Loucy (cell line): ENCODE data around the gene RNF4.

Experiments
- H2AFZ ChIP-seq: fragments of 200-600 bp; sonication (generic); 2 replicates; pipeline ENCODE4 v1.6.0; 2016; ENCODE audit warnings: antibody characterized with exemption, mild to moderate bottlenecking, low read length, moderate library complexity
- H3F3A ChIP-seq: fragments of 200-600 bp; 2 replicates; pipeline ENCODE4 v1.6.0; 2016; ENCODE audit warnings: antibody characterized with exemption, low read depth, mild to moderate bottlenecking
- H3K27me3 ChIP-seq: fragments of 200-600 bp; sonication (generic); 2 replicates; pipeline ENCODE4 v1.6.1; 2014; ENCODE audit warnings: low read length, mild to moderate bottlenecking; ENCODE audit not compliant: insufficient read depth, poor library complexity, severe bottlenecking
- H3K36me3 ChIP-seq: fragments of 200-600 bp; sonication (generic); 2 replicates; pipeline ENCODE4 v1.6.1; 2016; ENCODE audit warnings: low read length; ENCODE audit not compliant: insufficient read depth
- H3K4me1 ChIP-seq: fragments of 200-600 bp; sonication (generic); 2 replicates; pipeline ENCODE4 v1.5.1; 2014; ENCODE audit warnings: low read length, mild to moderate bottlenecking; ENCODE audit not compliant: insufficient read depth, poor library complexity, severe bottlenecking
- H3K4me2 ChIP-seq: fragments of 200-600 bp; sonication (generic); 2 replicates; pipeline ENCODE4 v1.6.0; 2014; ENCODE audit warnings: antibody characterized with exemption, low read length, low read depth, mild to moderate bottlenecking; ENCODE audit not compliant: poor library complexity, severe bottlenecking
- H3K4me3 ChIP-seq: fragments of 200-600 bp; sonication (generic); 2 replicates; pipeline ENCODE4 v1.5.1; 2014; ENCODE audit warnings: low read length, mild to moderate bottlenecking, mixed read lengths; ENCODE audit not compliant: poor library complexity, severe bottlenecking
- H3K79me2 ChIP-seq: fragments of 200-600 bp; sonication (generic); 2 replicates; pipeline ENCODE4 v1.6.1; 2014; ENCODE audit warnings: low read length; ENCODE audit not compliant: insufficient read depth
- H3K9ac ChIP-seq: fragments of 200-600 bp; sonication (generic); 2 replicates; pipeline ENCODE4 v1.6.0; 2014; ENCODE audit warnings: mild to moderate bottlenecking, low read depth, low read length, moderate library complexity; ENCODE audit not compliant: poor library complexity, severe bottlenecking
- H3K9me2 ChIP-seq: fragments of 200-600 bp; sonication (generic); replicated peaks from 2 replicates; pipeline ENCODE4 v1.6.1; 2016; ENCODE audit warnings: low read depth, low read length, mixed read lengths
- H3K9me3 ChIP-seq: fragments of 200-600 bp; sonication (generic); 2 replicates; pipeline ENCODE4 v1.6.1; 2014; ENCODE audit warnings: mild to moderate bottlenecking, antibody characterized with exemption, low read length, low read depth; ENCODE audit not compliant: insufficient read depth
- H4K20me1 ChIP-seq: fragments of 200-600 bp; sonication (generic); 2 replicates; pipeline ENCODE4 v1.6.0; 2014; ENCODE audit warnings: antibody characterized with exemption, low read length, mild to moderate bottlenecking; ENCODE audit not compliant: insufficient read depth, poor library complexity, severe bottlenecking
- CTCF ChIP-seq: fragments of 200-600 bp; sonication (generic); conservative IDR thresholded peaks from 2 replicates; pipeline ENCODE4 v1.5.1; 2014; ENCODE audit warnings: mild to moderate bottlenecking, antibody characterized with exemption, low read length
- EZH2phosphoT487 ChIP-seq: fragments of 200-600 bp; IDR thresholded peaks from 2 replicates; pipeline ENCODE4 v1.6.1; 2018; ENCODE audit warnings: antibody characterized with exemption, mild to moderate bottlenecking, moderate library complexity, borderline replicate concordance

RNF4 gene

GRCh38 chr4:2459589-2460349 is 9.1 kb upstream of the RNF4 start:
- H3K36me3 ChIP-seq = no peaks in the 10 kb centered on the region
- H4K20me1 ChIP-seq = no peaks in the 10 kb centered on the region
- TF ChIP-seq CTCF (no peak), EZH2phosphoT487 (no peak)
- no peaks in the 10 kb centered on the region for H3K79me2 ChIP-seq
- peaks cover 6% of the 10 kb centered on the region for H3K27me3 ChIP-seq
- H3K9ac ChIP-seq = no peak overlapping the region
- H3K4me1 ChIP-seq = no peaks in the 10 kb centered on the region
- no peak overlapping the region for H3K4me3 ChIP-seq
- no peaks in the 10 kb centered on the region for H3K9me3 ChIP-seq
- H3K9me2 ChIP-seq = no peaks in the 10 kb centered on the region
- no peak overlapping the region for H3K4me2 ChIP-seq
- no peaks in the 10 kb centered on the region for H3F3A ChIP-seq
- no peak overlapping the region for H2AFZ ChIP-seq

DNA sequence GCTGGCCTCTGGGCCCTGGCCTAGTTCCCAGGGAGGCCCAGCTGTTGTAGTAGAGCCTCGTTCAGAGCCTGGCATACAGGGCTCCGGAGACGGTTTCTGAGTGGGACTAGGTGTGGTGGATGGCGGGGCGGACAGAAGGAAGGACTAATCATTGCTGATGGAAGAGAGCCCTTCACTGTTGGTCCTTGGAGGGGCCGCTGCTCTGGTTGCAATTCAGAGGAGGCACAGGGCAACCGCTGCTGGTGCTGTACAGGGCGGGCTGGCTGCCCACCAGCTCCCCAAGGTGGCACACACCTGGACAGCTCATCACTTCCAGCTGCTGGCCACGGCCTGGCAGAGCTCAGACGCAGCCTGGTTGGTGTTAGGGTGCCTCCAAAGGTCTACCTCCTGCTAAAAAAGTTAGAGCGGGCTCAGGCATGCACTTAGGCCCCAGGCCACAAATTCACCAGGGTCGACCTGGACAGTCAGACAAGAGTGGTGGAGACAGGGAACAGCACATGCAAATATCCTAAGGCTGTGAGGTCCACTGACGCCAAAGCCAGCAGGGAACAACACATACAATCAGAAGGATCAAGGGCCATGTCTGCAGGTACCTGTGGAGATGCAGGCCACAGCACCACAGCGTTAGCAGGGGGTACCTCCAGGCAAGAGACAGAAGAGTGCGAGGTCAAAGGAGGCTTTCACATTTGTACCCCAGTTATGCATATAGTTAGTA is 7.5 kb upstream of the RNF4 start:
- Histone ChIP-seq H3K4me2 (no peak overlapping the region), H3K9ac (no peak overlapping the region)
- TF ChIP-seq EZH2phosphoT487 = no peak
- TF ChIP-seq CTCF = no peak

DNA sequence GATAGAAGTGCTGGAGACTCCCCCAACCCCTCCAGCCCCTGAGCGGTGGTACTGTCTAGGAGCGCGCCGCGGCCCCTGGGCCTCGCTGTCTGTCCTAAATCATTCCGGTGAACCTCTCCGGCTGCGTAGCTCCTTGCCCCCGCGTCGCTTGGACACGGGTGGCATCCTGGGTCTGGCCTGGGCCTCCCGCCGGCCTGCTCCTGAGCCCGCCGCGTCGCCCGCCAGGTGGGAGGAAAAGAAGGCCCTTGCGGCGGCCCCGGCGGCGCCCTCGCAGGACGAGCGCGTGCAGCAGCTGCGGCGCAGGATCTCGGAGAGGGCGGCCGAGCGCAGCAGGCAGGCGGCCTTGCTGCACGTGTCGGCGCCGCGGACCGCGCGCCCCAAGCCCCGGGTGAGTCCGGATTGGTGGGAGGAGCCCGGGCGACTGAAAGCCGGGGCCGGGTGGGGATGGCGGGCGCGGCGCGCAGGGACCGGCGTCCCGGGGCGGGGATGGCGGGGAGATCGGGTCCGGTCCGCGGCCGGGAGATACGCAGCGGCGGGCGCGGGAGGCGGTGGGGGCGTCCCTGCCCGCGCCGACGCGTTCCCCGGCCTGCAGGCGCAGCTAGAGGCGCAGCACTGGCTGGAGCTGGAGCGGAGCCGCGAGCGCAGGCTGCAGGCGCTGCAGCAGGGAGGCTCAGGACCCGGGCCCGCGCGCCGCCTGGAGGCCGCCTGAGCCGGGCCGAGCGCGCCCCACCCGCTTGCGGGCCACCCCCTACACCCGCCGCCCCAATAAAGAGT is 6.5 kb upstream of the RNF4 start:
- Histone ChIP-seq H3K79me2 (peaks cover under 1% of the 10 kb centered on the region; the same call in 1 of the 2 replicates), H2AFZ (peak overlapping the region; percentile 78; the same call in 1 of the 2 replicates), H3K4me3 (peak overlapping the region; percentile 68), H3K36me3 (no peaks in the 10 kb centered on the region), H3K4me1 (no peaks in the 10 kb centered on the region), H3K4me2 (peak overlapping the region; percentile 68), H3K9ac (no peak overlapping the region), H3K9me2 (no peaks in the 10 kb centered on the region), H4K20me1 (no peaks in the 10 kb centered on the region), H3K9me3 (no peaks in the 10 kb centered on the region), H3K27me3 (peaks cover 6% of the 10 kb centered on the region), H3F3A (no peaks in the 10 kb centered on the region)
- TF ChIP-seq EZH2phosphoT487 = no peak
- TF ChIP-seq CTCF = peak; percentile 40

More for the DNA sequence above, 7.5 kb upstream of the RNF4 start:
- Histone ChIP-seq H3K4me3 (no peak overlapping the region), H3K9me2 (no peaks in the 10 kb centered on the region), H4K20me1 (no peaks in the 10 kb centered on the region), H3F3A (no peaks in the 10 kb centered on the region), H3K36me3 (no peaks in the 10 kb centered on the region), H3K27me3 (peaks cover 6% of the 10 kb centered on the region), H3K4me1 (no peaks in the 10 kb centered on the region), H3K9me3 (no peaks in the 10 kb centered on the region), H2AFZ (no peak overlapping the region), H3K79me2 (no peaks in the 10 kb centered on the region)
